GM10248 (cell line): ENCODE data around the gene SIRT6.

Experiments used
- CTCF ChIA-PET: fragments of 300-600 bp; sonication (Branson Sonifier 250); formaldehyde crosslinking; extraction: SDS; loops from one replicate; lab custom pipeline; 2021; ENCODE audit warnings: antibody characterized with exemption; lab: Yijun Ruan, JAX
- POLR2A ChIA-PET: fragments of 350-650 bp; sonication (Branson Sonifier 250); formaldehyde crosslinking; extraction: SDS; loops from one replicate; lab custom pipeline; 2020; ENCODE audit warnings: antibody characterized with exemption; lab: Yijun Ruan, JAX
- DNase-seq: peaks from one replicate; pipeline ENCODE4 v3.0.0; 2012; ENCODE audit errors: extremely low spot score
- CTCF ChIP-seq: IDR thresholded peaks from 2 replicates; pipeline ENCODE4 v1.5.1; 2012; ENCODE audit warnings: mild to moderate bottlenecking, low read depth; ENCODE audit errors: extremely low read depth, missing control alignments, control extremely low read depth

SIRT6 gene

GRCh38 chr19:4200940-4201542 lies 18.7 kb upstream of the SIRT6 start:
- no peak for DNase-seq
- ChIA-PET POLR2A (interaction anchor here (1.4 kb wide), 1 partner anchor 216 kb away, joined by 4 read pairs; the partner anchor contains the start of gene EEF2), CTCF (interaction anchor here (0.6 to 4.6 kb wide), 13 partner anchors 9 to 323 kb away, joined by 3 to 26 read pairs (median 8); partner anchors contain the start of gene EEF2)
- TF ChIP-seq CTCF = no peak

- DNase-seq = no peak
- no peak for TF ChIP-seq CTCF
- POLR2A ChIA-PET = interaction anchor here (1.4 kb wide), 1 partner anchor 215 kb away, joined by 4 read pairs; the partner anchor contains the start of gene EEF2
- CTCF ChIA-PET = interaction anchor here (0.8 to 4.6 kb wide), 4 partner anchors 9 to 59 kb away, joined by 3 to 26 read pairs (median 11); no protein-coding TSS in a partner anchor
Observed at GRCh38 chr19:4199699-4200293, 17.4 kb upstream of the SIRT6 start.

GRCh38 chr19:4198467-4199126 lies 16.2 kb upstream of the SIRT6 start:
- POLR2A ChIA-PET = no interaction called here

GRCh38 chr19:4197625-4198466 lies 15.5 kb upstream of the SIRT6 start:
- no peak for TF ChIP-seq CTCF
- ChIA-PET CTCF (no interaction called here), POLR2A (no interaction called here)
- peak; percentile 57 for DNase-seq

More at GRCh38 chr19:4198467-4199126, 16.2 kb upstream of the SIRT6 start:
- CTCF ChIA-PET = no interaction called here
- no peak for DNase-seq
- no peak for TF ChIP-seq CTCF

GRCh38 chr19:4197228-4197624 lies 14.9 kb upstream of the SIRT6 start:
- ChIA-PET CTCF (no interaction called here), POLR2A (no interaction called here)
- DNase-seq = no peak
- TF ChIP-seq CTCF = no peak
